A549 (cell line): Measurements from ENCODE around the gene PPAT. TPM values are rescaled to one million over a fixed set of nuclear protein-coding genes. Genes with fewer than 3 reads are reported as not detected.
"Not testable (repeated sequence)": the region's sequence is repeated elsewhere in the genome, so short reads cannot be mapped to it uniquely, and the experiment has no call there.

ENCODE experiments used
- ATAC-seq, 2 experiments: fragments of 200-7000 bp in 1 of 2; fragments of >200 bp in 1 of 2; cut with Nextera tagmentation in 1 of 2; cut with Tn5 transposase in 1 of 2; 3 replicates each; pipeline versions ENCODE4 v1.8.0 to v1.9.1; 2018 to 2020; ENCODE audit warnings: mild to moderate bottlenecking in 1 of 2, moderate library complexity in 1 of 2
- CTCF ChIA-PET: fragments of 300-600 bp; sonication (Branson Sonifier 250); formaldehyde crosslinking; extraction: SDS; loops from one replicate; lab custom pipeline; 2021; ENCODE audit warnings: antibody characterized with exemption, inconsistent platforms; lab: Yijun Ruan, JAX
- POLR2A ChIA-PET: fragments of 350-600 bp; formaldehyde crosslinking; extraction: SDS; loops from one replicate; lab custom pipeline; 2021; ENCODE audit warnings: antibody characterized with exemption, inconsistent platforms; lab: Yijun Ruan, JAX
- DNase-seq, 2 experiments: peaks; one replicate each; pipeline versions ENCODE4 v3.0.0 to v3.0.0-alpha.2; 2011 to 2016; ENCODE audit warnings: low read depth in 1 of 2, low spot score in 1 of 2
- FAIRE-seq: peaks from 2 replicates; lab custom pipeline; 2011; peaks lifted over from hg19 to GRCh38; lab: Jason Lieb, UNC
- H3K27ac ChIP-seq, 2 experiments: fragments of >200 bp; sonication (Bioruptor Twin); formaldehyde crosslinking; 3 replicates each; pipeline ENCODE4 v1.5.1; 2016 to 2017
- H3K4me1 ChIP-seq: fragments of >200 bp; sonication (Bioruptor Twin); formaldehyde crosslinking; 3 replicates; pipeline ENCODE4 v1.6.1; 2016
- H3K4me2 ChIP-seq: fragments of >200 bp; sonication (Bioruptor Twin); formaldehyde crosslinking; 3 replicates; pipeline ENCODE4 v1.6.1; 2016
- H3K4me3 ChIP-seq: fragments of >200 bp; sonication (Bioruptor Twin); formaldehyde crosslinking; 3 replicates; pipeline ENCODE4 v1.5.1; 2016
- H3K9me3 ChIP-seq: fragments of >200 bp; sonication (Bioruptor Twin); formaldehyde crosslinking; 3 replicates; pipeline ENCODE4 v1.6.1; 2016
- CBX8 ChIP-seq: fragments of 200-600 bp; sonication (generic); IDR thresholded peaks from 2 replicates; pipeline ENCODE4 v1.6.1; 2016
- CEBPB ChIP-seq, 2 experiments: fragments of >200 bp in 1 of 2; sonication (Bioruptor Twin) in 1 of 2; formaldehyde crosslinking in 1 of 2; IDR thresholded peaks; 2 replicates each; pipeline ENCODE4 v1.6.1; 2012 to 2016
- CHD2 ChIP-seq: fragments of 150-350 bp; IDR thresholded peaks from 2 replicates; pipeline ENCODE4 v1.6.1; 2014; ENCODE audit warnings: low read length; ENCODE audit not compliant: partially characterized antibody
- CHD4 ChIP-seq: fragments of 200-600 bp; sonication (generic); IDR thresholded peaks from 2 replicates; pipeline ENCODE4 v1.6.1; 2016; ENCODE audit warnings: antibody characterized with exemption, mild to moderate bottlenecking, borderline replicate concordance
- EP300 ChIP-seq, 2 experiments: fragments of >200 bp; sonication (Bioruptor Twin); formaldehyde crosslinking; IDR thresholded peaks; 2 replicates in 1 of 2; 3 replicates in 1 of 2; pipeline ENCODE4 v1.6.1; 2016 to 2017
- FOSL2 ChIP-seq, 2 experiments: fragments of 450-650 bp in 1 of 2; fragments of >200 bp in 1 of 2; sonication (Bioruptor Twin) in 1 of 2; formaldehyde crosslinking; IDR thresholded peaks; 2 replicates each; pipeline versions ENCODE4 v1.5.0 to v1.6.1; 2016 to 2020; ENCODE audit warnings: mild to moderate bottlenecking in 1 of 2, moderate library complexity in 1 of 2
- FOXS1 ChIP-seq: fragments of 250-450 bp; sonication (Bioruptor Pico); IDR thresholded peaks from 2 replicates; pipeline ENCODE4 v1.5.0; 2020; ENCODE audit warnings: mild to moderate bottlenecking, moderate library complexity
- GATA3 ChIP-seq: IDR thresholded peaks from 2 replicates; pipeline ENCODE4 v1.6.1; 2012; ENCODE audit warnings: borderline replicate concordance
- HOXA7 ChIP-seq: fragments of 250-450 bp; sonication (Bioruptor Pico); IDR thresholded peaks from 2 replicates; pipeline ENCODE4 v1.5.0; 2020; ENCODE audit warnings: mild to moderate bottlenecking, moderate library complexity
- JUNB ChIP-seq: fragments of >200 bp; sonication (Bioruptor Twin); formaldehyde crosslinking; IDR thresholded peaks from 2 replicates; pipeline ENCODE4 v1.6.1; 2016
- KDM5A ChIP-seq: fragments of 200-600 bp; sonication (generic); IDR thresholded peaks from 2 replicates; pipeline ENCODE4 v1.6.1; 2016; ENCODE audit warnings: antibody characterized with exemption, mild to moderate bottlenecking
- MAFK ChIP-seq: fragments of 450-650 bp; IDR thresholded peaks from 2 replicates; pipeline ENCODE4 v1.6.1; 2014; ENCODE audit not compliant: partially characterized antibody
- MAZ ChIP-seq: fragments of 150-350 bp; IDR thresholded peaks from 2 replicates; pipeline ENCODE4 v1.6.1; 2014; ENCODE audit warnings: antibody characterized with exemption, low read depth, low read length, borderline replicate concordance
- MYC ChIP-seq: IDR thresholded peaks from 2 replicates; pipeline ENCODE4 v1.6.1; 2012; ENCODE audit warnings: mild to moderate bottlenecking, inconsistent platforms, low read length, improper control_type of control experiment, borderline replicate concordance
- NR3C1 ChIP-seq: fragments of >200 bp; sonication (Bioruptor Twin); formaldehyde crosslinking; IDR thresholded peaks from 3 replicates; pipeline ENCODE4 v1.6.1; 2017
- PHF8 ChIP-seq: fragments of 200-600 bp; sonication (generic); IDR thresholded peaks from 2 replicates; pipeline ENCODE4 v1.6.1; 2016; ENCODE audit warnings: low read depth, mild to moderate bottlenecking, antibody characterized with exemption, moderate library complexity, borderline replicate concordance
- POLR2AphosphoS2 ChIP-seq: conservative IDR thresholded peaks from 2 replicates; pipeline ENCODE4 v1.6.1; 2012; ENCODE audit warnings: low read length, improper control_type of control experiment, inconsistent platforms
- RFX5 ChIP-seq: fragments of 450-650 bp; IDR thresholded peaks from 2 replicates; pipeline ENCODE4 v1.7.1; 2014; ENCODE audit warnings: antibody characterized with exemption, mild to moderate bottlenecking, moderate library complexity
- SREBF2 ChIP-seq: fragments of 450-650 bp; IDR thresholded peaks from 2 replicates; pipeline ENCODE4 v1.6.1; 2014; ENCODE audit warnings: mild to moderate bottlenecking, moderate library complexity
- TP53 ChIP-seq: fragments of 250-450 bp; sonication (Bioruptor Pico); IDR thresholded peaks from 2 replicates; pipeline ENCODE4 v1.5.0; 2021; ENCODE audit warnings: mild to moderate bottlenecking, moderate library complexity
- ZFP36 ChIP-seq: fragments of 450-650 bp; IDR thresholded peaks from 2 replicates; pipeline ENCODE4 v1.6.1; 2014; ENCODE audit warnings: borderline replicate concordance; ENCODE audit not compliant: partially characterized antibody
- ZNF302 ChIP-seq: fragments of 250-450 bp; sonication (Bioruptor Pico); IDR thresholded peaks from 2 replicates; pipeline ENCODE4 v1.9.0; 2021; ENCODE audit warnings: inconsistent platforms, mild to moderate bottlenecking, moderate library complexity
- ZSCAN20 ChIP-seq: fragments of 250-450 bp; sonication (Bioruptor Pico); IDR thresholded peaks from 2 replicates; pipeline ENCODE4 v1.8.0; 2022; ENCODE audit warnings: mild to moderate bottlenecking, moderate library complexity
- WGBS: methylation state at CpG from one replicate; pipeline ENCODE4 v1.1.6; 2017; ENCODE audit errors: missing lambda C conversion rate; 5-methylcytosine and 5-hydroxymethylcytosine counted together
- polyA plus RNA-seq, 4 experiments: library from polyadenylated mRNA; depleted of rRNA in 3 of 4; stranded (reverse); fragments of >200 nt; fragmentation: RNase III in 1 of 4; extraction: RNeasy Plus Mini Kit Qiagen cat#74134 plus additional on column Dnase treatment in 1 of 4; gene quantifications; 2 replicates in 3 of 4; 3 replicates in 1 of 4; pipeline ENCODE4 v1.2.3, GENCODE V29; 2011 to 2017
- TF ChIP-seq, protein P1 (sequence below): fragments of >200 bp; sonication (Bioruptor Twin); formaldehyde crosslinking; IDR thresholded peaks from 2 replicates; pipeline ENCODE4 v1.6.1; 2016
- TF ChIP-seq, protein P2 (sequence below): fragments of >200 bp; sonication (Bioruptor Twin); formaldehyde crosslinking; IDR thresholded peaks from 3 replicates; pipeline ENCODE4 v1.5.1; 2016
- TF ChIP-seq, protein P3 (sequence below): fragments of 200-600 bp; sonication (generic); IDR thresholded peaks from 2 replicates; pipeline ENCODE4 v1.6.1; 2016; ENCODE audit warnings: antibody characterized with exemption, mild to moderate bottlenecking, moderate library complexity

The PPAT gene
- polyA plus RNA-seq, 2 of the 4 experiments (the other 2 are of a cell fraction) = 22.8 to 26.7 TPM

DNA sequence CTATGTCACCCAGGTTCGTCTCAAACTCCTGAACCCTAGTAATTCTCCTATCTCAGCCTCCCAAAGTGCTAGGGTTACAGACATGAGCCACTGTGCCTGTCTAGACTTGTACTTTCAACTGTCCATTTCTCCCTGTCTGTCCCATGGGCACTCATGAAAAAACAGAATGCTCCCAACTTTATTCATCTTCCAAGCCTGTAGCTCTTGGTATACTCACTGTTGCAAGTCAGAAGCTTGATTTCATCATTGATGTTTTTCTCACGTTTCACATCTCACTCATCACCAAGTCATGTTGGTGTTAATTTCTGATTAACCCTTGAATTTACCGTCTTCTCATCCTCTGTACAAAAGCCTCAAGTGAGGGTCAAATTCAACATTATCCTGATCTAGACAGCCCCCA lies 24.7 kb upstream of the PPAT start:
- H3K4me2 ChIP-seq = no peak overlapping the region
- WGBS = 67% methylated on average over 3 of the region's 3 CpGs
- ChIA-PET CTCF (interaction anchor here (0.7 to 1.5 kb wide), 4 partner anchors 23 to 204 kb away, joined by 3 to 5 read pairs (median 3); partner anchors contain the start of gene PAICS), POLR2A (interaction anchor here (3.4 kb wide), 1 partner anchor 24 kb away, joined by 13 read pairs; the partner anchor contains the start of genes PAICS and PPAT)
- no peaks in the 10 kb centered on the region for H3K9me3 ChIP-seq
- H3K4me1 ChIP-seq = peaks cover 10% of the 10 kb centered on the region; the same call in 2 of the 3 replicates
- ATAC-seq (no peak), DNase-seq (no peak), FAIRE-seq (no peak)
- peak overlapping the region in 1 of 2 experiments; percentile 27; a peak in 1 of 6 replicates for H3K27ac ChIP-seq
- no peak overlapping the region for H3K4me3 ChIP-seq
- TF ChIP-seq ZSCAN20 (CRISPR knock-in tag) (no peak), GATA3 (no peak), ZNF302 (CRISPR knock-in tag) (no peak), KDM5A (no peak), RFX5 (no peak), CEBPB (IDR thresholded peaks at IDR 0.05) (no peak), MAFK (no peak), CHD2 (no peak), TP53 (CRISPR knock-in tag) (no peak), CHD4 (no peak), EP300 (IDR thresholded peaks at IDR 0.05) (no peak), FOXS1 (CRISPR knock-in tag) (no peak), FOSL2 (IDR thresholded peaks at IDR 0.05) (no peak), FOSL2 (CRISPR knock-in tag; IDR thresholded peaks at IDR 0.05) (no peak), PHF8 (no peak), ZFP36 (no peak), JUNB (no peak), NR3C1 (no peak)
- TF ChIP-seq, protein P1, sequence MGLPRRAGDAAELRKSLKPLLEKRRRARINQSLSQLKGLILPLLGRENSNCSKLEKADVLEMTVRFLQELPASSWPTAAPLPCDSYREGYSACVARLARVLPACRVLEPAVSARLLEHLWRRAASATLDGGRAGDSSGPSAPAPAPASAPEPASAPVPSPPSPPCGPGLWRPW = no peak
- TF ChIP-seq, protein P2, sequence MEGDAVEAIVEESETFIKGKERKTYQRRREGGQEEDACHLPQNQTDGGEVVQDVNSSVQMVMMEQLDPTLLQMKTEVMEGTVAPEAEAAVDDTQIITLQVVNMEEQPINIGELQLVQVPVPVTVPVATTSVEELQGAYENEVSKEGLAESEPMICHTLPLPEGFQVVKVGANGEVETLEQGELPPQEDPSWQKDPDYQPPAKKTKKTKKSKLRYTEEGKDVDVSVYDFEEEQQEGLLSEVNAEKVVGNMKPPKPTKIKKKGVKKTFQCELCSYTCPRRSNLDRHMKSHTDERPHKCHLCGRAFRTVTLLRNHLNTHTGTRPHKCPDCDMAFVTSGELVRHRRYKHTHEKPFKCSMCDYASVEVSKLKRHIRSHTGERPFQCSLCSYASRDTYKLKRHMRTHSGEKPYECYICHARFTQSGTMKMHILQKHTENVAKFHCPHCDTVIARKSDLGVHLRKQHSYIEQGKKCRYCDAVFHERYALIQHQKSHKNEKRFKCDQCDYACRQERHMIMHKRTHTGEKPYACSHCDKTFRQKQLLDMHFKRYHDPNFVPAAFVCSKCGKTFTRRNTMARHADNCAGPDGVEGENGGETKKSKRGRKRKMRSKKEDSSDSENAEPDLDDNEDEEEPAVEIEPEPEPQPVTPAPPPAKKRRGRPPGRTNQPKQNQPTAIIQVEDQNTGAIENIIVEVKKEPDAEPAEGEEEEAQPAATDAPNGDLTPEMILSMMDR = no peak

DNA sequence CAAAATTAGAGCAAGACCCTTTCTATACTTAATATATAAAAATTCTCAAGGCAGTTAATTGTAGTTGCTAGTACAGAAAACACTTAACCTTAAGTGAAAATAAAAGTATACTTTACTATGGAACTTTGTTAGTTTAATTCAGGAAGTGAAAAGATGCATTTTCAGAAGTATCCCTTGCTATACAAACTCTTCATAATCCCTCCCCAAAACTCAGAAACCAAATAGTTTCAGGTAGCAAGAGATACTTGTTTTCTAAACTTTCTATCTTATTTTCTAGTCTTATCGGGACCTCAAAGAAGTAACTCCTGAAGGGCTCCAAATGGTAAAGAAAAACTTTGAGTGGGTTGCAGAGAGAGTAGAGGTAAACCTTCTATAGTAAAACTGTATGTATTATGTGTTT lies 14.9 kb upstream of the PPAT start:
- no peak overlapping the region for H3K4me2 ChIP-seq
- TF ChIP-seq FOSL2 (IDR thresholded peaks at IDR 0.05) (no peak), FOSL2 (CRISPR knock-in tag; IDR thresholded peaks at IDR 0.05) (no peak), SREBF2 (no peak), KDM5A (no peak), MYC (no peak), CBX8 (no peak), MAZ (no peak), EP300 (IDR thresholded peaks at IDR 0.05) (no peak), HOXA7 (CRISPR knock-in tag) (no peak), POLR2AphosphoS2 (no peak)
- TF ChIP-seq, protein P3, sequence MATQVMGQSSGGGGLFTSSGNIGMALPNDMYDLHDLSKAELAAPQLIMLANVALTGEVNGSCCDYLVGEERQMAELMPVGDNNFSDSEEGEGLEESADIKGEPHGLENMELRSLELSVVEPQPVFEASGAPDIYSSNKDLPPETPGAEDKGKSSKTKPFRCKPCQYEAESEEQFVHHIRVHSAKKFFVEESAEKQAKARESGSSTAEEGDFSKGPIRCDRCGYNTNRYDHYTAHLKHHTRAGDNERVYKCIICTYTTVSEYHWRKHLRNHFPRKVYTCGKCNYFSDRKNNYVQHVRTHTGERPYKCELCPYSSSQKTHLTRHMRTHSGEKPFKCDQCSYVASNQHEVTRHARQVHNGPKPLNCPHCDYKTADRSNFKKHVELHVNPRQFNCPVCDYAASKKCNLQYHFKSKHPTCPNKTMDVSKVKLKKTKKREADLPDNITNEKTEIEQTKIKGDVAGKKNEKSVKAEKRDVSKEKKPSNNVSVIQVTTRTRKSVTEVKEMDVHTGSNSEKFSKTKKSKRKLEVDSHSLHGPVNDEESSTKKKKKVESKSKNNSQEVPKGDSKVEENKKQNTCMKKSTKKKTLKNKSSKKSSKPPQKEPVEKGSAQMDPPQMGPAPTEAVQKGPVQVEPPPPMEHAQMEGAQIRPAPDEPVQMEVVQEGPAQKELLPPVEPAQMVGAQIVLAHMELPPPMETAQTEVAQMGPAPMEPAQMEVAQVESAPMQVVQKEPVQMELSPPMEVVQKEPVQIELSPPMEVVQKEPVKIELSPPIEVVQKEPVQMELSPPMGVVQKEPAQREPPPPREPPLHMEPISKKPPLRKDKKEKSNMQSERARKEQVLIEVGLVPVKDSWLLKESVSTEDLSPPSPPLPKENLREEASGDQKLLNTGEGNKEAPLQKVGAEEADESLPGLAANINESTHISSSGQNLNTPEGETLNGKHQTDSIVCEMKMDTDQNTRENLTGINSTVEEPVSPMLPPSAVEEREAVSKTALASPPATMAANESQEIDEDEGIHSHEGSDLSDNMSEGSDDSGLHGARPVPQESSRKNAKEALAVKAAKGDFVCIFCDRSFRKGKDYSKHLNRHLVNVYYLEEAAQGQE = no peak
- ChIA-PET CTCF (interaction anchor here (1.1 kb wide), 1 partner anchor 386 kb away, joined by 4 read pairs; no protein-coding TSS in a partner anchor), POLR2A (interaction anchor here (1.1 kb wide), 1 partner anchor 15 kb away, joined by 4 read pairs; the partner anchor contains the start of gene PPAT)
- no peaks in the 10 kb centered on the region for H3K9me3 ChIP-seq
- no peak for DNase-seq
- FAIRE-seq = no peak
- peaks cover 3% of the 10 kb centered on the region; the same call in 2 of the 3 replicates for H3K4me1 ChIP-seq
- ATAC-seq = no peak
- WGBS = 94% methylated on average over 1 of the region's 1 CpG
- no peak overlapping the region for H3K27ac ChIP-seq
- H3K4me3 ChIP-seq = no peak overlapping the region

DNA sequence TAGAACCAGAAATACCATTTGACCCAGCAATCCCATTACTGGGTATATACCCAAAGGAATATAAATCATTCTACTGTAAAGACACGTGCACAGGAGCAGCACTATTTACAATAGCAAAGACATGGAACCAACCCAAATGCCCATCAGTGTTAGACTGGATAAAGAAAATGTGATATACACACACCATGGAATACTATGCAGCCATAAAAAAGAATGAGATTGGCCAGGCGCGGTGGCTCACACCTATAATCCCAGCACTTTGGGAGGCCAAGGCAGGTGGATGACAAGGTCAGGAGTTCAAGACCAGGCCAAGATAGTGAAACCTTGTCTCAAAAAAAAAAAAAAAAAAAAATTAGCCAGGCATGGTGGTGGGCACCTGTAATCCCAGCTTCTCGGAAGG lies 14.1 kb upstream of the PPAT start:
- H3K4me3 ChIP-seq, H3K27ac ChIP-seq, DNase-seq, H3K9me3 ChIP-seq, ATAC-seq, FAIRE-seq, H3K4me2 ChIP-seq, CTCF ChIA-PET: not testable (repeated sequence)
- POLR2A ChIA-PET = interaction anchor here (1.1 kb wide), 1 partner anchor 14 kb away, joined by 4 read pairs; the partner anchor contains the start of gene PPAT
- WGBS = 98% methylated on average over 4 of the region's 4 CpGs
- peaks cover 10% of the 10 kb centered on the region for H3K4me1 ChIP-seq
